Stimulated activated CD8-positive, alpha-beta memory T cell treated with anti-CD3 and anti-CD28 coated beads, Interleukin-7, amount 100 ng/mL, for 4 hours (primary cell): ENCODE measurements around the gene RND3.

Experiments used
- DNase-seq, 2 donors: peaks; one replicate each; pipeline ENCODE4 v3.0.0-alpha.2; 2020; ENCODE audit warnings: low read depth in 2 of 2

RND3 gene

DNA sequence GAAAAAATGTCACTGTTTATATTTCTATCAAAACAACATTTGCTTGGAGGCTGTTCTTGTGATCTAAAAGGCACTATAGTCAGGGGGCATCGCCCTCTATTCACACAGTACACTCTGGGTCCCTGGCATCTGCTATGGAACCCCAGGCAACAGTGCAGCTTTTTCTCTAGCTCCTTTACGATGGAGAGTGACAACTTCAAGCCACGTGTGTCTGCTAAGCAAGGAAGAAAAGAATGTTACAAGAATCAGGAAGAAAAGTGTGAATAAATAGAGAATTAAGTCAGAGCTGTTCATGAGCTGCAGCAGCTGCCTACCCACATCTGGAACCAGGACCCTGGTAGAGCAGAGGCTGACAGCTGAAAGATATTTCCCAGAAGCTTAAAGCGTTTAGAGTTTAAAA is 11.2 kb downstream of the RND3 start:
- no peak for DNase-seq

DNA sequence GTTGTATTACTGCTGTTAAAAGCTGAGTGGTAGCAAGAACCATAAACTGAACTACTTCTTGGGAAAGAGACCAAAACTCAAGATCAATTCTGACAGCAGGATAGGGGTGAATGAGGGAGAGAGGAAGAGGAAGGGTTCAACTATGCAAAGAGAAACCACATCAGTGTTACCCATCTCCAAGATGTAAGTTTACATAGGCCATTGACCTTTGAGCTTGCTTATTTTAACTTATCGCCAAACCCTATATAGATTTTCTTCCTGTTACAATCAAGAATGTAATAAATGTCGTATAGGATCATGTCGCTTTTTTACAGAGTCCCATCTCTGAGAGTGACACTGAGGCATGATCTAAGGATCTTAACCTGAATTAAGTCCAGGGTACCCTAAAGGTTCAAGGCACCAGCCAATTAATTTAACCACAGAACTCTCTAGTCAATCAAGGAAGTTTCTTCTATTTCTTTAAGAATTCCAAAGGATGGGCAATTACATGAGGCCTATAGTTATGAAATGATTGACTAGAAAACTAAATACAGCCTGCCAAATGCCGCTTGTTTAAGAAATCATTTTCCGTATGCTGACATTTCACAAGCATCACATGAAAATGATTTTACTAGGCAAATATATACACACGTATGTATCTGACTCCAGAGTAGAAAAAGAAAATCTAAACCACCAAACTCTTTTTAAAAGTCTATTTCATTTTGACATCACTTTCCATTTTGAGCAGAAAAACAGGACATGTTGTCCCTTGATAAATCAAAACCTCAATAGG is 11.8 kb downstream of the RND3 start:
- no peak for DNase-seq

DNA sequence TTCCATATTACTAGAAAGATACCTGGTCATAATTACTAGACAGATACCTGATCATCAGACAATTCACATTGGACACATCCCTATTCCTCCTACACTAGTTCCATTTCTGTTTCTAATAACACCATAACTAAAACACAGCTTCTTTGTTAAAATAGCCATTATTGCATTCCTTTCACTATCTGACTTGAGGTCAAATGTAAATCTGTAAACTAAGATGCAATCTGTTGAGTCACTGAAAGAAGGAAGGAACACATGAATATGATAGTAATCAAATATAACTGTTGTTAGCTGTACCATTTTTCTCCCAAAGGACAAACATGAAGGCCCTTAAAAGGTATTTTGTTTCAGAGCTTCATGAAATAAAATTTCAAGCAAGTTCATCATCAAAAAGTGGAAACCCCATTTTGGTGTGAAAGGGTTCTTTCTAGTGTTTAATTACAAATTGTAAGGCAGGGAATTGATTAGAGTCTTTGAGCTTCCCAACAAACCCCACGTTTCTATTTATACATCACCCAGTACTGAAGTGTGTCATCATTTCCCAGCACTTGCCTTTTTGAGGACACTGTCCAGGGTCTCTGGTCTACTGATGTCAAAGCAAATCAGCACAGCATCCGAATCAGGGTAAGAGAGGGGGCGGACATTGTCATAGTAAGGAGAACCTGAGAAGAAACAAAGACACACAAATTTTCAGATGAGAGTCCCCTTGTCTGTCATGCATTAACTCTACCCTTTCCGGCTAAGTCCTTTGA is 13.0 kb downstream of the RND3 start:
- no peak for DNase-seq

DNA sequence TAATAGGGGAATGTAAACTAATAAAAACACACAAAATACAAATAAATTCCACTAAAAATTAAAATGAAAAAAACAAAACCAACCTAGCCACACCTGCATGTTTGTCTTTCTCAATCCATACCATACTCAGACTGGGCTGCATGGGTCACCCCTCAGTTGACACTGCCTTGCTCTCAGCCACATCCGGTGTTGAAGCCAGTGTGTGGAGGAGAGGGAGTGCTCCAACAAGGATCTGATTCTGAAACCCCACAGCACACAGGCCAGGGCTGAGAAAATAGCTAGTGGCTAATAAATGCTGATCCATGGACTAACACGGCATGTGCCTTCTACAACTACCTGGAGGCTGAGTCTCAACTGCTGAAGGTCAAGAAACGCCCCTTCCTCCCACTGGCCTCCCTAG is 13.7 kb downstream of the RND3 start:
- DNase-seq = no peak

DNA sequence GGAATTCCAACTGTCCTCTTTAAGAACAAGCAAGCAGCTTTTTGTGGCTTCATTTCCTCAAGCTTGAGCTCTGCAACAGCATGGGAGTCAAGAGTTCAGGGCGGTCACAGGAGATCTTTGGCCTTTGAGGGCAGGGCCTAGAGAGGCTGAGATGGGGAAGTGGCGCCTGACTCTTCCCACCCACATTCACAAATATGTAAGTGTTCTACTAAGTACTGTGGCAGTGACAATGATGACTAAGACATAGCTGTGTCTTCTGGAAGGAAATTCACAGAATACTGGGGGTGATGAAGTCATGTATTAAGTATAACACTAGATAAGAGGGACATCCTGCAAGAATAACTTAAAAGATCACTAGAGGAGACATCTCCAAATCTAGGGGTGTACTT is 15.0 kb downstream of the RND3 start:
- no peak for DNase-seq

DNA sequence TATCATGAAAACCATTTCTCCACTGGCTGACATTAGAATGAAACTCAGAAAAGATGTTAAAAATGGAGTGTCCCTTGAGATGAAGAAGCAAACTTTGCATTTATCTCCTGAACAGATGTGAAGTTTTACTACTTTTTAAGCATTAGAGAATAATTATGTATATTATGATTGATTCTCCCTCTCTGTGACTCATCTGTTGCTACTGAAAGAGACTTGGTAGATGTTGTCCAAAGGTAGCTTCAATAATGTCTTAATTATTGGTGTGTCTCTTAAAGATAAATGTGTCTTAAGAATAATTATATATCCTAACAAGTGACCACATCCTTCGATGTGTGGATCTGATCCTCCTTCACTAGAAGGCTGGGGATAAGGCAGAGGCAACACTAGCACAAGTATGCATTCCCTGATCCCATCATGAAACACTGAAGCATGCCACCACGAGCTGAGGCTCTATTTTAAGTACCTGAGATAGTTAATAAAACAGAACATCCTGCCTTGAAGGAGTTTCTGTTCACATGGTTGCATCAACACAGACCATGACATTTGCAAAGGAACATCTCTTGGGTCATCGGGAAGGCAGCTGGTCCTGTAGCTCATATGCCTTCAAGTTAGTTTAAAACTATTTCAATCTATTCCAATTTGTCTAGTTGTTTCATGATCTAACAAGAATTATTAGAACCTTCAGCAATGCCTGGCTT is 15.5 kb downstream of the RND3 start:
- no peak for DNase-seq

DNA sequence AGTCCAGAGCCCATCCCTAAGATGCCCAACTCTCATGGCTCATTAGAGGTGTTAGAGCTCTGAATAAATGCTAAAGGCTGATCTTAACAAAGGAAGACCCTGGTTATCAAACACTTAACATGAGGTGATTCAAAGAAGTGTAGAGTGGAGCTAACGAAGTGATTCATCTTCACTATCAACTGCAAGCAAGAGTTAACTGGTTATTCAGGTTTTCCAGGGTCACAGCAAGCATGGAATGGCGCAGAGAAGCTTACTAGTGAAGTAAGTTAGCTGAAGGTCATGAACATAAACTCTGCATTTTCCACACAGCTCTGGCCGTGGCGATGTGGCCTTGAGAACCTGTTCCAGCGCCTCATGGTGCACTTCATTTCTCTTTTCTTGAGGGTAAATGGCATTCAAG is 17.0 kb downstream of the RND3 start:
- DNase-seq = no peak

DNA sequence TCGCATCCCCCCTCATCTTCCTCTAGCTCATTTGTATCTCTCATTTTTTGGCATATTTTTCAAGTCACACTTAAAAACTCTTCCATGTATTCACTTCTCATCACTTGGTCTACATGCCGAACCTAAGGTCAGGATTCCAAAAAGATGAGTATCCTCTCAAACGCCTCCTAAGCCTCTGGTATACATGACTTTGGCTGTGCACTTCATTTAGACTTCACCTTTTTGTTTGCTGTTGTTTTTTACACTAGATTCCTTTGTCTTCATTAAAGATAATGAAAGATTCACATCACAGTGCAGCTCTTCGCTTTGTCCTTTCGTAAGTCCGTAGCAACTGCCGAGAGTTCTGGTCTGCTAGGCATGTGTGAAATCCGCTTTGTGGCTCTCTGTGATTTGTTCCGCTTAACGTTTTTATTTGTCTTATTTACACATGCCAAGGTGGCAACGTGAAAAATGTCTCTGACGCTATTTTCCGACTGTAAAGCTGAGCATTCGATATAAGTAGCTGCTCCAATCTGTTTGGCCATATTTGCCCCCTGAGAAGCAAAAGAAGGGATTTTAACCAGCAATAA is 17.7 kb downstream of the RND3 start:
- DNase-seq = no peak

DNA sequence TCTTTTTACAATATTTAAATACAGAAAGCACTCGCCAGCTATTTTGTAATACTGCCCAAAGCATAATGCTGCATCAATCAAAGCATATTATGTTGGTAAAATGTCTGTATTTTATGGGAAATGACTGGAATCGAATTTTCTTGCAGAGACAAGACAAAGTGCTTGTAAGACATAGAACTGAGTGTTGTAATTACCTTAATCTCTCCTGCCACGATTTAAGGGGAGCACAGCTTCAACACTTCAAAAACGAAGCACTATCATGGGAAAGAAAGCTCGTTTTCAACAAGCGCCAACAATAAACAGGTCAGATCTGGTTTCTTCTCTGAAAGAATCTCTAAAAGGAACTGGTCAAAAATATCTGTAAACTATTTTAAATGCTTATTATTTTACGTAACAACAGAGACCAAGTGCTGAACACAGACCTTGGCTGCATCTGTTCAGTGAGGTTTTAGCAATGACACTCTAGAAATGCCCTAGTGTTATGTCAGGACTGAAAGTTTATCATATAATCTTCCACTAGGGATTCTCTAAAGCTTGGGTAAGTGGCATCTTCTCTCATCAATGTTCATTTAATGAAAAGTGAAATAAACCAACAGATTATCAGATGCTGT is 19.0 kb downstream of the RND3 start:
- no peak for DNase-seq

DNA sequence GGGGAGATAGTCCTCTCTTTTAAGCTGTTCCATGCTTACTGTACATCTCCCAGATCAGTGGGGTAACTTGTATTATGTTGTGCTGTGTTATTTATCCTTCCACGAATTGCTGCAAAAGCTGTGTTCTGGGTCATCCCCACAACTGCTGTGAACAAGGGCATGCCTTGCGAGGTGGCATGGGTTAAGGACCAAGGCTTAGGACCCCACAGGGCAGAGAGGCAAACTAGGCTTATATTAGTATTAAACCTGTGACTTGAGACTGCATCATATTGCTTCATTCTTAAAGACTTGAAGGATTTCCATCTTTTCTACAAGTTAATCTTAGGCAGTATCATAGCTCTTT is 19.9 kb downstream of the RND3 start:
- DNase-seq = no peak

DNA sequence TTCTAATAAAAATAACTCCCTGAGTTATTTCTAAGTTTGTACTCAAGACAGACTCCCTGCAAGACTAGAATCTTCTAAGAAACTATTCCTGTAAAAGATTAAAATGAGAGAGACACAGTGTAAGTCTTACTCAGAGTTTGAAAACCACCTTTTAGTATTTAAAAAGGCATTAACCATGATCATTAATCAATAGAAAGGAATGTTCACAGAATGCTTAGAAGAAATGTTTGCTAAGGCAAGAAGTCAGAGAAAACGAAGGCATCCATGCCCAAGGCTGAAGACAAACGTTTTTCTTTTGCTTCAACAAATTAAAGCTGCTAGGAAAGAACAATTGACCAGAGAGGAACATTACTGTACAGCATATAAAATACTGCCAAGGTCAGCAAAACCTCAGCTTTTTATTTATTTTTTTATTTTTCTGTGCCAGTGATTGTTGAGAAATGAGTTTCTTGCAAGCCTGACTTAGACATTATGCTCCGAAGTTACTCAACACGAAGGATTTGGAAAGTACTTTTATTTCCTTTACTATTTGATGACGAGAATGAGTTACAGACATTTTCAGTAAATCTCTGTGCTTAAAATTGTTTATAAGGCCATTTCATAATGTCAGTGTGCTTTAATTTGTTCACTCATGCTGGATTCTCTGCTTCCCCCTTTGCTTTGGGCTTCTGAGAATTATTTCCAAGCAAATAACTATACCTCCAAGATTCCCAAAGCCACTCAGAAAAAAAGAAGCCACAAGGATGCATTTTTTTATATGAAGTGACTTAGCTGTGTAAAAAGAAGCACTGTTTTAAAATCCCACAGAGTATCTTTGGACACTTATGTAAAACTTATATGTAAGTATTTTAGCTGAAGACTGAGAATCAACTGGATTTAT is 20.5 kb downstream of the RND3 start:
- no peak for DNase-seq

DNA sequence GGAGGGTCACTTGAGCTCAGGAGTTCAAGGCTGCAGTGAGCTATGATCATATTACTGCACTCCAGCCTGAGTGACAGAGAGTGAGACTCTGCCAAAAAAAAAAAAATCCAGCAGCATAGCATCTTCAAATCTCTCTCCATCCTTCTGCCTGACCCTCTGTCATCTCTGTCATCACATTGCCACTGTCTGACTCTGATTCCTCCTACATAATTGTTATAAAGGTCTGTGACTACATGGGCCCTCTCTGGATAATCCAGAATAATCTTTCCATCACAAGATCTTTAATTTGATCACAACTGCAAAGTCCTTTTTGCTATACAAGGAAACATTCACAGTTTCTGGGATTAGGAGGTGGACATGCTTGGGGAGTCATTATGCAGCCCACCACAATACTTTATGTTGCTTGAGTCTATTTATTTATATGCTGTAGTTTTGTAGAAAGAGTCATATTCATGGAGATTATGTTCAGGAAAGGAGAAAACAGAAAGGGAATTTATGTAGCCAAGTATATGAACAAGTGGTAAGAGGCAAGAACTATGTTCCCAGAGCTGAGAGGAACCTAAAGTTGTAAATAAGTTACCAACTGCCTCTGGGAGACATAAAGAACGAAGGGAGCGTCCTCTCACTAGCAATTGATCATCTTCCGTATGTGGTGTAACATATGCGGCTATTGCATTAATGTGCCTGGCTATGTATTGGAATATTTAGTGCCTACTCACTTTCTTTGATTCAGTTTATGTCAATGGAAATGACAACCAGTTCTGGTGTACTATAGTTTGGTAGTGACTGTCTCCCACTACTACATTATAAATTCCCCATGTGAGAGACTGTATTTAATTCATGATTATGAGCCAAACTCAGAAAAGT is 21.5 kb downstream of the RND3 start:
- no peak for DNase-seq

DNA sequence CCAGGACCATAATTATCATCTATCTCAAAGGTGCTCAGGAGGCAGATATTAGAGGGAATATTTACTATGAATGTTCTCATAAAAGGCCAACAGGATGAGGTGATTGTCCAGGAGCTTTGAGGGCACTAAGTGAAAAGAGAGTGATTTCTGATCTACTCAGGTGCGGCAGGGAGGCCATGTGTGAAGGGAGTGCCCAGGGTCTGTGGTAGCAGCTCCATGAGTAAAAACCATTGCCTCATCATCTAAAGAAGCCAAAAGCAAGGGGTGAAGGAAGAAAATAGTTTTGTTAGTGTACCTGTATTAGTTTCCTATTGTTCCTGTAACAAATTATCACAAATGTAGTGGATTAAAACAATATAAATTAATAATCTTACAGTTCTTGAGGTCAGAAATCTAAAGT is 22.5 kb downstream of the RND3 start:
- DNase-seq = no peak

DNA sequence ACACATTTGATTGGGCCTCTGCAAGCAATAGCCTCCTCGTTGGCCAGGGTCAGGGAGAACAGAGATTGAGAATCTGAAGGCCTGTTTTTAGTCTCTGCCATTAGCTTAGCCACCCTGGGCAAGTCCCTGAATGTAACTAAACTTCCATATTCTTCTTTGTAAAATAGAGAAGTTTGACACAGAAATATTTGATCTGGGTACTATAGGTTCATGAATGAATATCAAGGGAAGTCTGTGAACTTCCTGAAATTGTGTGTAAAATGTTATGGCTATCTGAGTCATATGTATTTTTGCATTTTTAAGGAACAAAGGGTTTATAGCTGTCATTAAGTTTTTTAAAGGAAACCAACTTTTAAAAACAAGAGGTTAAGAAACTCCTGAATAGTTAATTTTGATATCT is 23.2 kb downstream of the RND3 start:
- no peak for DNase-seq

DNA sequence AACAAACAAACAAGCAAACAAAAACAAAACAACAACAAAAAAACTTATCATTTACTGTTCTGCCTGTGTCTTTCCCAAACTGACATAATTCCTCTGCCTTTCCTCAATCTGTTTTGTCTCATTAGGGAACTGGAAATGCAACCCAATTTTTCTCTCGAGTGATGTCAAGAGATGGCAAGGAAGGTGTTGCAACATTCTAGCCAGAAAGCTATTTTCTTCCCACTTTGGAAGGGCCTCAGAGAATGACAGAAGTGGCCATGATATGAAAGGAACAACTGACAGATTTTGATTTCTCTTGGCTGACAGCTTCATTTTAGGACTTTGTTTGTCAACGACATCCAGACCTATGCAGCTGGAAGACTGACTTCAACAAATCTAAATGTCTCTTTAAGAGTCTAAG is 24.7 kb downstream of the RND3 start:
- DNase-seq = no peak

DNA sequence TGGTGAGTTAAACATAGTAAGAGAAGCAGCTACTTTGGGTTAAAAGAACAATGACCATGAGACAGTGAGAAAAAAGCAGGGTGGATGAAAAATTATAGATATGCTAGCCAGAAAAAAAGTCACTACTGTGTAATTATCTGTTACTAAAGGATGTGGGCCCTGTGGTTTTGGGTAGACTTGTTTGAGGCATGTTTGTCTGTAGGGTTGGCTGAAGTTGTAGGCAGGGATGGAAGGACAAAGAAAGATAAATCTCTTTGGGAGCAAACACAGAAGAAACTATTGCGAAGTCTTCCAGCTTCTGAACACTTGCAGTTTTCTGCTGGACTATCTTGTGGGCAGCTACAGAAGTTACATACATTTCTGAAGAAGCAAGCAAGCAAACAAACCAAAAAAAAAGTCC is 28.2 kb downstream of the RND3 start:
- no peak for DNase-seq

DNA sequence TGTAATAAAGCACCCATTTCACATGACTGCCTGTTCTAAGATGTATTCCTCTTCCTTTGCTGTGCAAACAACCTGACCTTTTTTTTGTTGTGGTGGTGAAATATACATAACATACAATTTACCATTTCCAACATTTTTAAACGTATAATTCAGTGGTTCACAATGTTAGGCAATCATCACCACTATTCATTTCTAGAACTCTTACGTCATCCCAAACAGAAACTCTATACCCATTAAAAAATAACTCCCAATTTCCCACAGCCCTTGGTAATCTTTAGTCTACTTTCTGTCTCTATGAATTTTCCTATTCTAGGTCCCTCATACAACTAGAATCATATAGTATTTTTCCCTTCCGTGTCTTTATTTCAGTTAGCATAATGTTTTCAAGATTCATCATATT is 36.7 kb downstream of the RND3 start:
- no peak for DNase-seq

DNA sequence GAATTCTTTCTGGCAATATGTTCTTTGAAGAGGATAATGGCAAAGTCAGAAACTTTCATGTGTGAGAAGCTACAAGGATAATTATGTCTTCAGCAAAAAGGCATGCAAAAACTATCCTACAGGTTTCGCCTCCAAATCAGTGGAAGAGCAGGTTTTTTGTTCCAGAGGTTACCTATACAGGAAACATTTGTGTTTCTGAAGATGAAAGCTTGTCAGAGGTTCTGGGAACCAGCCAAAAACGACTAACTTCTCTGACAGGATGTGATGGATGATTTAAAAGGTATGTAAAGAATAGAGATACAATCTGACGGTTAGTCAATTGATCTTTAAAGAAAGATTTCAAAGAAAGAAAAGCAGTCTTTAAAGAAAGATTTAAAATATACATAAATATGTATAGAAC is 37.6 kb downstream of the RND3 start:
- no peak for DNase-seq

DNA sequence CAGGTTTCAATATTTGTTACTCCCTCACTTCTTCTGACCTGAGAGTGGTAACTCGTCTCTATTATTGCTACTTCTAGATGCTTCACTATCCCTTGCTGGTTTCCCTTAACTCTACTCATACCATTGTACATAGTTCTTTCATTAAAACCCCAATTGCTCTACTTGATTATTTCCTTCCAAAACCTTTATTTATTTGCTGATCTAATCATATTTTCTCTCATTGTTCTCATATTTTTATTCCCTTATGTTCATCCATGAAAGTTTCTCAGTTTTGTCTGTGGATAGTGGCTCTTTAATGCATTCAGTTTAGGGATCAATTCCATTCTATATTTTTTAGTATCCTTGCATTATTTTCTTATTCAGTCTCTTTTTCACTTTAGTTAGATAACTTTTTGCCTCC is 42.1 kb downstream of the RND3 start:
- DNase-seq = no peak

DNA sequence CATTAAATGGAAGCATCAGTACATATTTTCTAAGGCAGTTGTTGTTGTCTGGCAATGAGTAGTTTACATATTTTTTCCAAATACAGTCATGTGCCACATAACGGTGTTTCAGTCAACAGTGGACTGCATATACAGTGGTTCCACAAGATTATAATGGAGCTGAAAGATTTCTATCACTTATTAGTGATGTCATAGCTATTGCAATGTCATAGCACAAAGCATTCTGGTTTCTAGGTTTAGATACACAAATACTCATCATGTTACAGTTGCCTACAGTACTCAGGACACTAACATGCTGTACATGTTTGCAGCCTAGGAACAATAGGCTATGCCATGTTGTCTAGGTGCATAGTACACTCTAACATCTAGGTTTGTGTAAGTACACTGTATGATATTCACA is 45.0 kb downstream of the RND3 start:
- DNase-seq = no peak
